Measurements from ENCODE around the gene LRP1B.
"Not testable (repeated sequence)": the region's sequence is repeated elsewhere in the genome, so short reads cannot be mapped to it uniquely, and the experiment has no call there.

LRP1B gene

DNA sequence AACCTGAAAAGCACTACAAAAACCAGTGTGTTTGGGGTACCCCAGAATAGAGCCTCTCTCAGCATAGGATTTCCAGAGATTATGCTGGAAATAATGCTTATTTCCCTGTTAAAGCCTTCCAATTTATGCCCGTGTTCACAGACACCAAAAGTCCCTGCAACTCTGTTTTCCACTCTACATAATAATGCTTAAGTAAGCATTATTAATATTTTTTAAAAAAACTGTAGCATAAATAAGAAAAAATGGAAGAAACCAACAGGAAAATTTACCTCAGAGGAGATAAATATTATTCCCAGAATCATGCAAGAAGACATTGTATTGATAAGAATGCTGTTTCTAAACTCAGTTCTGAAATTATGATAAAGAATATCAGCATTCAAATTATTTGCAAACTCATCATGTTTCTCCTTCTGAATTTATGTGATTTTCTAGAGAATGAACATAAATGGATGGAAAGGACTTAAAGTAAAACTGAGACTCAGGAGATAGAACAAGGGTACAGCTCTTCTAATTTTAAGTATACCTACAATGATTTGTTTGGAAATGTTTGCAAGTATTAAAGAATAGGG, 241.7 kb downstream of the LRP1B start:
- no peak for DNase-seq (ENCODE audit: low spot score)

DNA sequence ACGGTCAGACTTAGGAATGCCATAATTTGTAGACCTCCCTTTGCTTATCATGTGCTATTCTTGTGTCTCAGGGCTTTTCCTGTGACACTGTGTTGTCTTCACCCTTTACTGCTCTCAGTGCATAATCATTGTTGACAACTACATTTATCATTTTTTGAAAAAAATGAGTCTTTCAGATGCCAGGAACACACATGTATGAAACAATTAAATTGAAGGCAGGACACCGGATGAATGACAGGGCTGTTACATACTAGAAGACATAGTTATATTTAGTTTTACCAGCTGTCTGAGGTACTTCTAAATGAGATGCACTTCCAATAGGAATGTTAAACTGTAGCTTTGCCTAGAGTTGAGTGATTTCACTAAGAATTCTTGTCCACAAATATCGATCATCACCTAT, 243.5 kb downstream of the LRP1B start:
- no peak for DNase-seq (ENCODE audit: low spot score)

DNA sequence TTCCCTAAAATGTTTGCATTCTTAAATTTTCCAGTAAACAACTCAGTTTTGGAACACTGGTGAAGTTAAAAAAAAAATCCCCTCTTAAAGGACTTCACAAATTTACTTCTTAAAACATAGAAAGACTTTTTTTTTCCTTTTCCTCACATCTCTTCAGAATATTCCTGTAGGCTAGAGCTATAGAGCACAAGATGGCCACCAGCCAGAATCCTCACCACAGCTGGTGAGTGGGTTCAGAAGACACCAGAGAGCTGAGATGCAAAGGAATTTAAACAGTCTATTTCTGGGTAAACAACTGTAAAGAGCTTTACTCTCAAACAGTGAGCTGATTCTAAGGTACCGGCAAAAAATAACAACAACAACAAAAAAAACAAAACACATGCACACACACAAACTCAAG, 252.8 kb downstream of the LRP1B start:
- no peak for DNase-seq (ENCODE audit: low spot score)

DNA sequence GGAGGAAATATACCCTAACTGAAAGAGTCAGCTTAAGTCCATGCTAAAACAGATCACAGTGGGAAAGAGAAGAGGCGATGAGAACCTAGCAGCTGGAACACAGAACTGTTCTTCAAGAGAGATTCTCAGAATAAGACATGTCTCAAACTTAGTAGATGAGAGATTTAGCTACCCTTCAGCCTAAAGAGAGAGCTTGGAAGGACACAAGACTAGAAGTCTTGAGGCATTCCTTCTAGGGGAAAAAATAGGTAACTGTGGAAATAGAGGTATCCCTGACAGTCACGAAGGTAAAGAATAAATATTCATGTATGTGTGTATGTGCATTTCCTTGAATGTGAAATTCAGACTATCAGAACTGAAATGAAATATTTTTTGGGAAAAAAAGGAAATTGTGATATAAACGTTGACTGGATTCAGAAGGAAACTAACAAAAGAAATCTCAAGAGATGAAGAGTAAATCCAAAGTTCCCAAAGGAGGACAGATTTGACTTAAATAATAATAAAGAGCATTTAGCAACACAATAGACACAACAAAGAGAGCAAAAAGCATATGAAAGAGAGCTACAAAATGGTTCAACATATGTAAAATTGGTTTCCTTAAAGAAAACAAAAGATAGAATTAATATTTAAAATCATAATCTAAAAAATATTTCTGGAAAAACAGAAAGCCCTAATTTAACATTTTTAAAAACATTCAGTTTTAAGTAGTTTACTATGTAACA, 258.7 kb downstream of the LRP1B start:
- no peak for DNase-seq (ENCODE audit: low spot score)

DNA sequence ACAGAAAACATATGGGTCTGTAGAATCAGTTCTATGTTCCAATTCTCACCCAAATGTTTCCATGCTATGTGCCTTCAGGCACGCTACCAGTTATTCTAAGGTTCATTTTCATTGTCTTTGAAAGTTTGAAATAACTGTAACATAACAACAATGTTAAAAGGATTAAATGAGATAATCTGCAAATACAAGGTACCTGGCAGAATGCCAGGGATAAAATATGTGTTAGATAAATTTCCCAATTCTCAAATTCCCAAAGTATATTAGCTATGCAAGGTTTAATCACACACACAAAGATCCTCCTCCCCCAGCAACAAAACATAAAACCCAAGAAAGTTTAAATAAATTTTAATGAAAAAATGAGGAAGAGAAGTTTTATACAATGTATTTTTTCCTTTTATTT, 261.2 kb downstream of the LRP1B start:
- DNase-seq (ENCODE audit: low spot score): no peak

DNA sequence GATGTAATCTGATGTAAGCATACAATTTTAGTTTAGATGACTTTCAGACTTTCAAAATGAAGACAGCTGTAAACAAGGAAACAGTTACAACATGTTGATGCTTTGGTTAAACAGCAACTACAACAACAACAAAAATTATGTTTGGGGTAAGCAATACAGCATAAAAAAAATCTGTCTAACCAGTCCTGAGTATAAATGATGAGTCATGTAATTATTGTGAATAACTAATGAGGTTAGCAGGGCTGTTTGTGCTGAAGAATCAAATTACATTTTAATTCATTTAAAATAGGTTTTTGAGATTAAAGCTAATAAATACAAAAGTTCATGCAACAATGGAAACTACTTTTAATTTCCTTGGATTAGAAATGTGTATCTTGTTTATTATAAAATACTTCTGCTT, 266.9 kb downstream of the LRP1B start:
- DNase-seq (ENCODE audit: low spot score): no peak

DNA sequence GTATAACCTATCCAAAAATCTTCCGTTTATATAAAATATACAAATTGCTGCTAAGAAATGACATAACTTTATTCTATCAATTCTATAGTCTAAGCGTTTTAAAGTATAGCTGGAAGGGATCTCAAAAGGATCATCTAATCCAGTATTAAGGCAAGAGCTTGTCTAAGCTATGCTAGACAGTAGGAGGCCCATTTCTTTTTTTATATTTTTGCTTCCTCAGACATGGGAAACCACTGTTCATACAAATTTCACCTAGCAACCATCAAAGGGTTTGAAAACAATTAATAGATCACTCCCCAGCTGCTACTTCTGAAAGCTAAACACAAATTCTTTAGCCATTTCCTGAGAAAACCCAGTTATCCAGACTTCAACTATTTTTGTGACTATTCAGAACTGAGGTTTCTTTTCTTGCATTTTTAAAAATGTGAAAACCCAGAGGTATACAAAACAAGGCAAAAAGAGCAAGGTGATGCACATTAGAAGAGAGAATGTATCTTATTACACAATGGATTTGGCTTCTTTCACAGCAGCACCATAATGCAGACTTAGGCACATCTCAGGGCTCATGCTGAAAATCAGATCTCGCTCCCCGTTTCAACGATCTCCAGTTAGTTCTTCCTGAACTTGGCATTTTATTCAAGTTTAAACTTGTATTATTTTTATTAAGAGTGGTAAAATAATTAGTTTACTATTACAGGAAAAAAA, 274.4 kb downstream of the LRP1B start:
- DNase-seq (ENCODE audit: low spot score): no peak

DNA sequence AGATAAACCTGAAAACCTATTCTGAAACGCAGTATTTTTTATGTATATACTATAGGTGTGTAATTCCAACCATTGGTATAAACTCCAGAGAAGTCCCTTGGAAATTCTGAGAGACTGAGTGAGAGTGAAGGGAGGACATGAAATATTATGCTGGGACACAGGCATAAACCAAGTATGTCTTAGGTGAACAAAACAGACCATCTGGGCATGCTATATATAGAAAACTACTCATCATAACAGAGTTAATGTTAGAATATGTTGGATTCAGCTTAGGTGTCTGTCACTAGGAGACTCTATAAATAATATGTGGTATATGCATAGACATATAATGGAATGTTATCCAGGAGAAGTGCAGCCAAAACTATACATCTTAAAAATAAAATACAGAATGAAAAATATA, 282.6 kb downstream of the LRP1B start:
- no peak for DNase-seq (ENCODE audit: low spot score)

DNA sequence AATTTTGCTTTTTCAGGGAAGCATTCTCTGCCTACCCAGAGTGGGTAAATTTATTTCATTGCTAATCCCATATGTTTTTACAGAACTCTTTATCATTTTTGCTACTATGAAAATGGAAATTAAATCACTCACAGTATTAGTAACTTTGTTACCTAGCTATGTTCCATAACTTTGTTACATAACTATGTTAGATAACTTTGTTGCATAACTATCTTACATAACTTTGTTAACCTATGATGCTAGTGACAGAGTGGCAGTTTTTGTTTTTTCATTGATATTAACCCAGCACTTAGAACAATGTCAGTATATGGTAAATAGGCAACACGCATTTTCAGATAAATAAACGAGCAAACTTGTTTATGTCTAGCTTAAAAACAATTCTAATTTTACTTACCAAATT, 286.6 kb downstream of the LRP1B start:
- no peak for DNase-seq (ENCODE audit: low spot score)

DNA sequence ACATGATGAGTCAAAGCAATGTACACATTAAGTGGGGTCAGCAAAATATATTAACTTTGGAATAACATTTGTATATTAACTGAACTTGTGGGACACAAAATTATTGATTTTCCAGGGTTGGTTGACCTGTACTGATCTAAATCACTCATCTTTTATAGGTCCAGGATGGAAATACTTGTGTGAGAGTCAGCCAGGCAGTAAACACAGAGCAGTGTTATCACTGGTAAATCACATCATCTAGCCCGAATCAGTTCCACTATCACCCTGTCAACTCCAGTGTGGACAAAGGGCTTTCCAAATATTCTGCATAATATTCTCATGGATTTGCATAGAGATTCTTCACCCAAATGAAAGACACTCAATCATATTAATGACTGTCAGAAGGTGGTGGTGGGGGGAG, 295.7 kb downstream of the LRP1B start:
- no peak for DNase-seq (ENCODE audit: low spot score)

DNA sequence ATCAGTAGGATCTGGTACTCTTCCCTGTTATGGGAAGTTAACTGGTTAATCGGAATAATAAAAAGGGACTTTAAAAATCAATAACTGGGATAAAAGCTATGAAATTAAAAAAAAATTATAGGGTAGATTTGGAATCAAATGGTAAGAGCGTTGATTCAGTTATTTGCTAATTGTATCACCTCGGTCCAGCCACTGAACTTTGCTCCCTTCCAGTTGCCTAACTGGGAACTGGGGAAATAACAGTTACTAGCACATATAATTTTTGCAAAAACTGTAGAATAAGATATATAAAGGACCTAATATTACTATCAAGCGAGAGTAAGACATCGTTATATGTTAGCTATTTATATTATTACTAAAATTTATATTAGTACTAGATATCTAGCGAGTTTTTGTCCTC, 302.1 kb downstream of the LRP1B start:
- DNase-seq (ENCODE audit: low spot score): no peak

DNA sequence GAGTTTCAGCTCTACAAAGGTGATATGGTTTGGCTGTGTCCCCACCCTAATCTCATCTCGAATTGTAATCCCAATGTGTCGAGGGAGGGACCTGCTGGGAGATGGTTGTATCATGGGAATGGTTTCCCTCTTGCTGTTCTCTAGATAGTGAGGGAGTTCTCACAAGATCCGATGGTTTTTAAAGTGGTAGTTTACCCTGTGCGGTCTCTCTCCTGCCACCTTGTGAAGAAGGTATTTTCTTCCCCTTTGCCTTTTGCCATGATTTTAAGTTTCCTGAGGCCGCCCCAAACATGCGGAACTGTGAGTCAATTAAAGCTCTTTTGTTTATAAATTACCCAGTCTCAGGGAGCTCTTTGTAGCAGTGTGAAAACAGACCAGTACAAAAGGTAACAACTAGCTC, 306.0 kb downstream of the LRP1B start:
- DNase-seq (ENCODE audit: low spot score): no peak

DNA sequence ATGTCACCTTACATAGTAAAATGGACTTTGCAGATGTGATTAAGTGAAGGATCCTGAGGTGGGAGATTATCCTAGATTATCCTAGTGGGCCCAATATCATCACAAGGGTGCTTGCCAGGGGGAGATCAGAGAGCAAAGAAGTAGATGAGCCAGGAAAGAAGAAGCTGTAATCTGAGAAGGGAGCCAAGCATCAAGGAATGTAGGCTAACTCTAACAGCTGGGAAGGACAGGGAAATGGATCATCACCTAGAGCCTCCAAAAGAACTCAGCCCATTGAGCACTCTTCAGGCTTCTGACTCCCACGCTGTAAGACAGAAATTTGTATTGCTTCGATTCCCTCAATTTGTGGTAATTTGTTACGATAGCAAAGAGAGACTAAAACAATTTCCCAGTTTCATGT, 309.9 kb downstream of the LRP1B start:
- DNase-seq (ENCODE audit: low spot score): no peak

DNA sequence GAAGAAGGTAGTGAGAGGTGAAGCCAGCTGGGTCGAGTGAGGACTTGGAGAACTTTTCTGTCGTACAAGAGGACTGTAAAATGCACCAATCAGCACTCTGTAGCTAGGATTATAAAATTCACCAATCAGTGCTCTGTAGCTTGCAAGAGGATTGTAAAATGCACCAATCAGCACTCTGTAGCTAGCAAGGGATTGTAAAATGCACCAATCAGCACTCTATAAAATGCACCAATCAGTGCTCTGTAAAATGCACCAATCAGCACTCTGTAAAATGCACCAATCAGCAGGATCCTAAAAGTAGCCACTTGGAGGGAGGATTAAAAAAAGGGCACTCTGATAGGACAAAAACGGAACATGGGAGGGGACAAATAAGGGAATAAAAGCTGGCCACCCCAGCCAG, 315.5 kb downstream of the LRP1B start:
- not testable (repeated sequence) for DNase-seq (ENCODE audit: low spot score)

DNA sequence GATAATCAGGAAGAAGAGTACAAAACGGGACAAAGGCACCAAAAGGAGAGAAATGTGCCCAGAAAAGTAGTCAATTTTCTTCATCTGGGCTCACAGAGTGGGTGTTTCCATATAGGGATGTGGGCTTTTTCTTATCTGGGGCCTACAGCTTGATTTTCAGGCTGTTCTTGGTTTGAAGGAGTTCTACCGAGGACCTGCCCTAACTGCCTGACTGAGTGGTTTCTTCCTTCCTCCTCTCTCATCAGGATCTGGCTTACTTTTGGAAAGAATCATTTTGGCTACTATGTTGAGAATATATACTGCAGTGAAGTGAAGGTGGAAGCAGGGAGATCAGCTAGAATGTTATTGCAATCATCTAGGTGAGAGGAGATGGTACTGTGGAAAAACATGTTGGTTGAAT, 316.7 kb downstream of the LRP1B start:
- no peak for DNase-seq (ENCODE audit: low spot score)

DNA sequence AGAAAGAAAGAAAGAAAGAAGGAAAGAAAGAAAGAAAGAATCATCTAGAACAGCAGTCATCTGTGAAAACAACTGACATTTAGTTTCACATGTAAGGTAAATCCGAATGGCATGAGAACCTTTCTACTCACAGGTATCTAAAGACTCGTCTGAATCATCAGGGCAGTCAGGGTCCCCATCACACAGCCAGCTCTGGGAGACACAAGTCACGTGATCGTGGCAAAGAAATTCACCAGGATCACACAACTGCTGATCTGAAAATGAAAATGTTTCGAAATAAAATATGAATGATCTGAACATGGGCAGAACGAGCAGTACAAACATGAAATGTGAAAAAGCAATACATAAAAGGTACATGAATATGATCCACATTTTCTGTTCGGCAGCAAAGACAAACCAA, 320.7 kb downstream of the LRP1B start:
- DNase-seq (ENCODE audit: low spot score): no peak

DNA sequence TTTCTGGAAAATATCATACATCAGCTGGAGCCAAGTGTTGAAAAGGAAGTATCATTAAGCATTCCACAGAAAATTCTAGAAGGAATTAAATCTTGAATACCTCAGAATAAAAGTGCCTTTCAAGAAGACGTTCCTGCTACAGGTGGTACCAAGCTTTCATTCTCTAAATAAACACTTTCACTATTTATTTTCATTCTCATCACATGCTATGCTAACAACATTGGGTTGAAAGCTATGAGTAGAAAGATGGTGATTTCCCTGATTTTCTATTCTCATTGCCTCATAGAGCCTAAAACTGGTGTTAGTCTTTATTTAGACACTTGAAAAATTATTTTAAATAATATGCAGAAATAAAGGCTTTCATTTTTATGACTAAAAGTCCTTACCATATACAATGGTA, 324.7 kb downstream of the LRP1B start:
- no peak for DNase-seq (ENCODE audit: low spot score)

DNA sequence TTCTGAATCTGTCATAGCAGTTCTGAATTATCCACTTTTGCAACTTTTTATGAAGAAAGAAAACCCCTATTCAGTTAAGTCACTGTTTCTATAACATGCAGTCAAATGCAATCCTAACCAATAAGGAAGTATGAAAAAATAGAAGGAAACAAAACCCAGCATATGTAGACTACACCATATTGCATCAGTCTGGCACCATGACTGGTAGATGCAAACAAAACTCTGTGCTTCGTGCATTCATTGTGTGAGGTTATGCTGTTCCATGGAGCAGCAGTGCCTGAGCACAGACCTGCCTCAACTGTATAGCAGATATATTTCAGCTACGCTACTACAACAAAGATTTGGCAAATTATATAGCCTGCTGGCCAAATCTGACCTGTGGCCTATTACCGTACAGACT, 325.5 kb downstream of the LRP1B start:
- DNase-seq (ENCODE audit: low spot score): no peak

DNA sequence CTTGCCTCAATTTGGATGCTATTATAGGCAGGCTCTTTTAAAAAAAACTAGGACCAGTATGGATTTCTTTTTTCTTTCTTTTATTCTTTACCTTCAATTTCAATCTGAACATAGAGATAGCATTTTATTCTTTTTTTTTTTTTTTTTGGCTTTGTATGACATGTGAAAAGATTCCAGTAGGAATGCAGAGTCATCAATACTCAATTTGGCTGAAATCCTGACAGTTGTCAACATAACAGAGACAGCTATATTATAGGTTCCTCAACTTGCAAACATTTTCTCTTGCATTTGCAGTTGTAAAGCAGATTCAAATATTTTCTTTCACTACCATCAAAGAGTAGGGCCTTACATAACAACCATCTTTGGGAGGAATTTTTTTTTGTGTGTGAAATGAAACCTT, 334.4 kb downstream of the LRP1B start:
- DNase-seq (ENCODE audit: low spot score): no peak

DNA sequence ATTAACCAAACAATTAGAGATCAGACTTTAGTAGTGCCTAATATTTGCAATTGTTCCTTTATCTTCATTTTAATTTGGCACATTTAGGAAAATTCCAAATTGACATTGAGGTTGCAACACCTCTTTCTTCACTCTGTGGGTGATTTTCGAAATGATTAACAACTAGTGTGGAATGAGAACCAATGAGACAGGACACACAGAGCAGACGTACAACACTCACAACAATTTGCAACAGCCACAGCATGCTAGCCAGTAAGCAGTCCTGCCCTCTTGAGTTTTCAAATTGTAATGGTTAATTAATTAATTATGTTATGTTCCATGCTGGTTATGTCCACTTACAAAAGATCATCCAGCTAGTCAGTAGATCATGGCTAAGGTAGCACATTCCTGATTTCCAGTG, 339.3 kb downstream of the LRP1B start:
- no peak for DNase-seq (ENCODE audit: low spot score)

DNA sequence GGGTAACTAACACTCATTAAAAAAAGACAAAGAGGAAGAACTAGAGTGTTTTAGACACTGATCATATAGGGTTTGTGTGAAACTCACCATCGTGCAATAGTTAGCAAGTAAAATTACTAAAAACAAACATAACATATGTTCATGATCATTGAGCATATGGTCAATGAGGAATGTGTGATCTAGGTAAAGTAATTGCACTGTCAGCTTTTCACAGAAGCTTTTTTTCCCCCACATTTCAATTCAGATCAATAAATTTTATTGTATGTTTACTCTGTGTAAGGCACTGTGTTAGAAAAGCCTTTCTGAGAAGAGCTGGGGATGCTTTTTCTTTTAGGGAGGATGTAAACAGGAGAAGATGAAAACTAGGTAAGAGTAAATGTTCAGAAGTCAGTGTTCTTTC, 348.2 kb downstream of the LRP1B start:
- DNase-seq (ENCODE audit: low spot score): no peak

DNA sequence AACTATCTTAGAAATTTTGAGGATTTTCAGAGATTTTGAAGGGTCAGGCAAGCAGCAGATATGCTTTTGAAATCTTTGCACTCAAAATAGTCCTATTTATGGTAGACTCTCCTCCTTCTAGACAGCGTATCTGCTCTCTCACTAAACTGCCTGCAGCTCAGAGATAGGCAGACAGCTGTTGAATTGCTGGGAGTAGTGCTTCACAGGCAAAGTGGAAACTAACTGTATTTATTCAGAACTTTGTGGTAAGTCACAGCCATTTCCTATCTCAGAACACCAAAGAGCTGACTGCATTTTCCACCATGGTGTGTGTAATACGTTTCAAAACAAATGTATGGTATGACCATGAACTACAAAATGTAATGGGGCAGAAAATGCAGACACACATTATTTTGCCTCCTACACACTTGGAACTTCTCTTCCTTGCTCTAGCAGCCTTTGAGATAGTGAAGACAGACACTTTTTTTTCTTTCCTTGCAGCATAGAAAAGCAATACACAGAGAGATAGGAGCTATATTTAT, 352.4 kb downstream of the LRP1B start:
- no peak for DNase-seq (ENCODE audit: low spot score)

DNA sequence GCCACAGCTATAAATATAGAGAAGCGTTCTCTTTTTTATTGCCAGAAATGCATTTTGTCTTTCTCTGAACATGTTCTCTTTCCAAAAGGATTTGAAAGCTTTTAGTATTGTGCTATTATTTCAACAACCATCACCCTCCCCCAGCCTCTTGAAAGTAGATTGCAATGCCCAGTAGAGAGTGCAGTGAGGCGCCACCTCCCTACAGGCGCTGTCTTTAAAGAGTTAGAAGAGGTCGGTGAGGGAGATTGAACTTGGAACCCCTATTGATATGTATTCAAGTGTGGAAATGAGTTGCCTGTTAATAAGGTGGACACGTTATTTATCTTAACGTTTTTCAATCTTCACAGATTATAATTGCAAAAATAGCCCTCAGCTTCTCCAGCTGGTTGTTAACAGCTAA, 360.3 kb downstream of the LRP1B start:
- no peak for DNase-seq (ENCODE audit: low spot score)

DNA sequence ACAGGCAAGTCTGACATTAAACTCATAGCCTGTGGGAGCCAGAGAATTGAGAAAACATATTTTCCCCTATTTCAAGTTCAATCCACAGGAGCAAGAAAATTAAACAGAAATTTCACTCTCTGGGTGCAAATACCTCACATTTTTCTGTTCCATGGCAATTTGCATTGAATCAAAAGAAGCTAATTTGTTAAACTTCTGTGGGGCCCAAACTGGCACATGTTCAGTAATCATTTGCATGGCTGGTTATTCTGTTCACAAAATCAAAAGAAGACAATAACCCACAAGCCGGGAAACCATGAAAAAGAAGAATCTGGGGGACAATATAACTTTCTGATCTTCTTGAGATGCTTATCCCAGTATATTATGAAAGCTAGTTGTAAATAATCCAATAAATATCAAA, 363.1 kb downstream of the LRP1B start:
- DNase-seq (ENCODE audit: low spot score): no peak
